ENCODE measurements around the gene LAMA3.
A peak's percentile ranks its signal among the peaks of the same experiment; 100 is the strongest.

Gene LAMA3

DNA sequence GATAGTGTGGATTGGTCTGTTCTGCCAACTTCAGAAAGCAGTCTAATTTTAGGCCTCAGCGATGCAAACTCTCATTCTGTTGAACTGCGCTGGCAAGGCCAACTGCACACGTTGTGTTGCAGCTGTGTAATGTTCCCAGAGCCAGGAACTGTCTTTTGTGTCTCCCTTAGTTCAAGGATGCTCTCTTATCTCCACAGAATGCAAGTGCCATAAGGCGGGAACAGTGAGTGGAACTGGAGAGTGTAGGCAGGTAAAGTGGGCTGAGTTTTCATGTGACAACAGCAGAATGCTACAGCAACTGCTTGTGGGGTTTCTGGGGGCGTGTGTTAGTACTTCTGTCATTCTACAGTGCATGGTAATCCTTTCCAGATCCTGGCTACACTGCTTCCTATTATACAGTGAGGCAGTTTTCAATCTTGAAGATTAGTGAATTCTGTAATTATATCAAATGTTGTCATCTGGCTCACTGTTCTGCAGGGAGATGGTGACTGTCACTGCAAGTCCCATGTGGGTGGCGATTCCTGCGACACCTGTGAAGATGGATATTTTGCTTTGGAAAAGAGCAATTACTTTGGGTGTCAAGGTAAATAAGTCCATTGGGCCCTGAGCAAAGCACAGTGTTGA is 125.8 kb downstream of the LAMA3 start:
- FAIRE-seq (no peak), DNase-seq (ENCODE audit: insufficient read length, low spot score) (no peak)

DNA sequence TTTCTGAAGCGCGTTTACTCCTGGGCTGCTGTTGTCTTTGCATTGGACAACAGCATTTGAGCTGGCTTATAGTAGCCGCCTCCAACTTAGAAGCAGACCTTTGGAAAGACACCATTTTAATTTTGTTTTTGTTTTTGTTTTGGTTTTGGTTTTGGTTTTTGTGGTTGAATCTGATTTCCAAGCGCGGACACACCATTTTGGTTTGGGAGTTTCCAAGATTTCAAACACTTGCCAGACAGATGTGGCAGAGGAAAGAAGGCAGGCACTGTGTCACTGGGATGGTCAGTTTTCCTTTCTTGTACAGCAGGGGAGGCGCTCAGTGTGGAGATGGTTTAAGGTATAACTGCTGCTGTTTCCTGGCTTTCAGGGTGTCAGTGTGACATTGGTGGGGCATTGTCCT is 126.8 kb downstream of the LAMA3 start:
- no peak for FAIRE-seq
- no peak for DNase-seq (ENCODE audit: insufficient read length, low spot score)

DNA sequence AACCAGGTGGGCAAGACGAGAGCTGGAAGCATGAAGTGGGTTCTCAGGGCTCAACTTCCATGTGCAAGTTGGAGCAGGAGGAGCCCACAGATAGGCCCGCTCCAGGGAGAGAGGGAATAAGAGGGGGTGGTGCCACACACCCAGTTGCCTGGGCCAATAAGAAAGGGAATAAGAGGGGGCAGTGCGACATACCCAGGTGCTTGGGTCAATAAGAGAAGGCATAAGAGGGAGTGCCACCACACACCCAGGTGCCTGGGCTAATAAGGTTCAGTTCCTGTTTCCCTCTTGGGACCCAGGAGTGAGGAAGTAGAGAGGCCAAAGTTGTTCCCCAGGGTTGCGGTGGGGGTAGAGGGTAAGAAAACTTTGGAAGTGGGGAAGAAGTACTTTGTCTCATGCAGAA is 127.5 kb downstream of the LAMA3 start:
- DNase-seq (ENCODE audit: insufficient read length, low spot score) (no peak), FAIRE-seq (no peak)

DNA sequence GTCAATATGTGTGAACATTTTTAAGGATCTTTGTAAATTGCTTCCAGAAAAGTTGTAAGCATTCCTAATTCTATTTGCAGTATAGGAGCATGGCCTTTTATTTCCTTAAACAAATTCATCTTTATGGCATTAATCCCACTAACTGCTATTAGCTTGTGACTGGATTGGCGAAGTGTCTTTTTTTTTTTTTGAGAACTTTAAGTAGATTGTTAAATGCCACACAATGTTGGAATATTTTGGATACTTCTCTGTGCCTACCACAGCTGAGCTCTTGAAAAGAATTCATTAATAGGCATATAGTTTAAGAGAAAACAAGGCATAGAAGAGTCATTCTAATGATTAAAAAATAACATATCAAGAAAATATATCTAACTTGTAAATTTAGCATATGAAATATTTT is 129.7 kb downstream of the LAMA3 start:
- FAIRE-seq (no peak), DNase-seq (ENCODE audit: insufficient read length, low spot score) (no peak)

DNA sequence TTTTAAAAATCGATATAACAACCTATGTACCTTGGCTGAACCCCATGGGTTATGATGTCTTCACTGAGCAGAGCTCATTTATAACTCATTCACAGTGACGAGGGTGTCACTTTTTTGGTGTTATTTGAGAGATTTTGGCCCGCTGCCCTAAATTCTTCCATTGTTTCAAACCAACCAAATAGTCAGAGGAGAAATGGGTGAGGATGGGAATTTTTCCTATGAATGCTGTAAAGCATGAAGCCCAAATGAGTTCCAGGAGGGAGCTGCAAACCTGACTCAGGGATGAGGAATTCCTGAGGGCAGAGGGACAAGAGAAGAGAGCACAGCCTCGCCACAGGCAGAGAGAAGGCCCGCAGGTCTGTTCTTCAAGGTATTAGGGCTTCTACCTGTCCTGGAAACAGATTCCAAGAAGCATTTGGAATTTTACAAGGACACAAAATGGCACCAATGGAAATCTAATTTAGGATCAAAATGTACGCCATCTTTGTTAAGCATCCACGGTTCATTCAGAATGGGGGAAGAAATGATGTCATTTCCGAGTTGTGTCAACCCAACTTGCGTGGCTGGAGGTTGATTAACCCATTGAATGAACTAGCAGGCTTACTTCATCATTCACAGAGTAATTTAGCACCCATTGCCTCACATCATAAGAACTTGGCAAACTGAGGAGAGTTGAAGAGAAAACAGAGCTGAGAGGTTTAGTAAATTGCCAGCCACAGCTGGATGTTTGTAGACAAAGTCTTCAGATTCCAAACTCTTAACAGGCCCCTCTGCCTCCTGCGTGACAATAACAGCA is 133.5 kb downstream of the LAMA3 start:
- no peak for FAIRE-seq

DNA sequence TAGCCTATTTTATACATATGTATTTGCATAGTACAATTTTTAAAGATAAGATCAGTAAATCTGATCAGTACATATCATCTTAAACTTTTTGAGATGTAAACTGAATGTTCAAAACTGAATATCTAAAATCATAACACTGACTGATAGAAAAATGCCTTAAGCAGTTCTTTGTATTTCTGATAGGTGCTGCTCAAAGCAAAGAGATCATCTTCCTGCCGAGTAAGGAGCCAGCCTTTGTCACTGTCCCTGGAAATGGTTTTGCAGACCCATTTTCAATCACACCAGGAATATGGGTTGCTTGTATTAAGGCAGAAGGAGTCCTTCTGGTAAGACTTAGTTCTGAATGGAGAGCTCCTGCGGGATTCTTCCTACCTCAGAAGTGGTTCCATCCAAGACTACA is 135.0 kb downstream of the LAMA3 start:
- FAIRE-seq (no peak), DNase-seq (ENCODE audit: insufficient read length, low spot score) (no peak)

More for the DNA sequence above, 133.5 kb downstream of the LAMA3 start:
- no peak for DNase-seq (ENCODE audit: insufficient read length, low spot score)

DNA sequence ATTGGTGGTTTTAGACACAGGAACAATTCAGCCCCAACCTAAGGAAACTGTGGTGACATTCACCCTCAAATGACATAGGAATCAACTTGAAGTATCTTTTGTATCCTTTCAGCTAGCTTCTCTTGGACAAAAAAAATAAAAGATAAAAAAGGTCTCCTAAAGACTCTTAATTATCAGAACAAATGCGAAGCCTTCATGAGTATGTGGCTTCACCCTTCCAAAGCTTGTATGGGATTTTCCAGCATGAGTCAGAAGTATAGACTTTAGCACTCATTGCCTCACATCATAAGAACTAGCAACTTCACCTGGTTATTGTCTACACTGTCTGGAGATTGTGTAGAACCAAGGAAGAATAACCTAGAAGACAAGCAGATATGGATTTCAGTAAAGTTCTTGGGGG is 135.4 kb downstream of the LAMA3 start:
- DNase-seq (ENCODE audit: insufficient read length, low spot score) (no peak), FAIRE-seq (no peak)

DNA sequence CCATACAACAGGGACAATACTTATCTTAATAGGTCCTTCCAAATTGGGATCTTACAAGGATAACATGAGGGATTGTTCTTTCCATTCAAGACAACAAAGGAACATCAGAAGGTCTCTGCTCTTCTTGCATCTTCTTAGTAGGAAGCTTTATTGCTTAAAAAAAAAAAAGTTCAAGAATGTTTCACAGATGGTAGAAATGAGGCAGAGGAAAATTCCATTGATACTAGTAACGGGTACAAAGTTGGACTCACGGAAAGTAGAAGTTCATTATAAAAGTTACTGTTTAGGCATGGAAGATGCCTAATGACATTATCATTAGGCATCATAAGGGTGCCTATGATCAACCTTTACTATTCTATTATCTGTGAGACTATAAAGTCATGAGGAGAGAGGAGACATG is 136.2 kb downstream of the LAMA3 start:
- no peak for FAIRE-seq
- DNase-seq (ENCODE audit: insufficient read length, low spot score), result no peak

DNA sequence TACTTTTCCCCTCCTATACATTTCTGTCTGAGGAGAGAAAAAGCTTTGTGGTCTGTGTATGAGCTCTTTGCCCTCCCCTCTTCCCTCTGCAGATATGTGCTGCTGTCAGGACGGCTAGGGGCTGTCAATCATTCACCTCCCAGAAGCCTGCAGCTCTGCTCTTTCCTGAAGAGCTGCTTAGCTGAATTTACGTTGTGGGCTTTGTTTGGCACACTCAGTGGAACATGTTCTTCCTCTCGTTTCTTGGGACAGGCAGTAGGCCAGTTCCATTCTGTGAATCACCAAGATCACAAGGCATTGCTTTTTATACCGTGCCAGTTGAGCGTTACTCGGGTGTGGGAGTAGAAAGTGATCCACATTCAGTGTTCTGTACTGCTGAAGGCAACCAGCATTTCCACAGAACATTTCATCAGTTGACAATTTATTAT is 136.7 kb downstream of the LAMA3 start:
- DNase-seq (ENCODE audit: insufficient read length, low spot score), result no peak
- peak; percentile 86 for FAIRE-seq

DNA sequence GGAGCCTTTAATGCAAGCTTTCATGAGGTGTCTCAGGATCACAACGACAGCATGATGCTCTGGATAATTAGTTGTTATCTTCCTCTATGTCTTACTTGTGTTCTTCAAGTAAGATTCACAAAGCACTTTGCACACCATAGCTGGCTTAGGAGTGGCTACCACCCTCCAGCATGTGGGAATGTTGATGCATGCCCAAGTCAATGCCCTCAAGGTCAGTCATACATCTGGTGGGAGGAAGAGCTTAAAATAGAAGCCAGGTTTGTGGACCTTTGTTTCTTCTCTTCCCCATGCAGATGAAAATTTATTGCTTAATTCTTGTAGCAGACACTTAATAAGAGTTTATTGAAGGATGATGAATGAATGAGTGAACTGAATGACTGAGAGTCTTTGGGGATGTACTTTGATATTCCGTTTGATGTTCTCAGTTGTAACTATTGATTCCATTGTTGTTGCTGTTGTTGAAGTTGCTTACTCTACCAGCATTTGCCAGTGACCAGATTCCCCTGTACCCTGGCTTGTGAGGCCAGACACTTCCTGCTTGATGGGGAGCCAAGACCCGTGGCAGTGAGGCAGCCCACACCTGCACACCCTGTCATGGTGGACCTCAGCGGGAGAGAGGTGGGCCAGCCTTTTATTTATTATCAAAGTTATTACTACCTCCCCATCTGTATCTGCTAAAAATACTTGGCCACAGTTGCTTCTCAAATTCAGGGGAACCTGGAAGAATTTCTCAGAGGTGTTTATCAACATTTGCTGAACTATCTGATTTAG is 137.8 kb downstream of the LAMA3 start:
- no peak for FAIRE-seq
- DNase-seq (ENCODE audit: insufficient read length, low spot score), result no peak

DNA sequence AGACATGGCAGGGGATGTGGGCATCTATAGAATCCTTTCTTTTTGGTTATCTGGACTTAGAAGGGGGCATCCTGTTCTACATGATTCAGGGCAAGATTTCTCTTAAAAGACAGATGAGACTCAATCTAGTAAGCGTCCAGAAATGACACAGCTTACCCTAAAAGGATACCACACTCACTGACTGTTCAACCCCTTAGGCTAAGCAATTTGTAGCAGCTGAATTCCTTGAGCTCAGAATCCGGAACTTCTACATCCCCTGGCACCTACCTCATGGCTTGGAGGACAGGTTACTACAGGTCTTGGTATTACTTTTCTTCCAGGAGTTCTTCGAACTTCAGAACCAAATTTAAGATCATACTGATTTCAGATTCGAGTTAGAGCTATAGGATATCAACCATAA is 138.4 kb downstream of the LAMA3 start:
- DNase-seq (ENCODE audit: insufficient read length, low spot score) (no peak), FAIRE-seq (no peak)

DNA sequence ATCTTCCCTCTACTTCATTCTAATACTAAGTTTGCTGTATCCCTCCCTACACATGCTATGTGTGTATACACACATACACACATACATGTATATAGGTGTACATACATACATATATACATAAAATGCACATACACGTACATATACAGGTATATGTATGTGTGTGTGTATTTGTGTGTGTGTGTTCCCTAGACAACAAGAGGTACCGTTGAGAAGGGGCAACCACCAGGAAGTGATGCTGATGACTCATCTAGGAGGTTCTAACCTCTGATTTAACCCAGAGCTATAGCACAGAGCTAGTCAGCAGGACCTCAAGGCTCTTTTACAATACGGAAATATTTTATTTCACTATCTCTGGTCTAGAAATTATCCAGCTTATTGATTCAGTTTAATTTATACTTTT is 139.2 kb downstream of the LAMA3 start:
- no peak for DNase-seq (ENCODE audit: insufficient read length, low spot score)
- peak; percentile 87 for FAIRE-seq

DNA sequence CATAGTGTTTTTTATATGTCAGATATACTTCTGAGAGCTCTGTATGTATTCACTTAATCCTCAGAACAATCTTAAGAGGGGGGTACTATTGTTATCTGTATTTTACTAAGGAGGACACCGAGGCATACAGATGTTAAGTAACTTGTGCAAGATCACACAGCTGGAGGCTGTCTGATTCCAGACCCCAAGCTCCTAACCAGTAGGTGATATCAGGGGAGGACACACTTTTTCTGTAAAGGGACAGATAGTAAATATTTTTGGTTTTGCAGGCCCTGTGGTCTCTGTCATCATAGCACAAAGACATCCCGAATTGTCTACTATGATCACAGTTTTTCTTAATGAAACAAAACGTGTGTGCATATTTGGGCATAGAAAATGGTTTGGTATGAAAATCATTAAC is 143.7 kb downstream of the LAMA3 start:
- no peak for FAIRE-seq

DNA sequence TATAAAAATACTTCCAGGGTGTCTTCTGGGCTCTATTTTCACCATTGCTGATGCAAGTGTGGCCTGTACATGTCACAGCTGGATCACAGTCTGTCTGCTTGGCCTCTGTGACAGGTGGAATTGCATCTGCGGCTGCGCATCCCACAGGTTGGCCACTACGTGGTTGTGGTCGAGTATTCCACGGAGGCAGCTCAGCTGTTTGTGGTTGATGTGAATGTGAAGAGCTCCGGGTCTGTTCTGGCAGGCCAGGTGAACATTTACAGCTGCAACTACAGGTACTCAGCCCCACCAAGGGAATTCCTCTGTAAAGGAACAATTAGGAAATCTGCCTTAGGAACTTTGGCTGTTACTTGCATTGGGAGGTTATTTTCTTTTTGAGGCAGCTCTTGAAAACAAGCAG is 144.5 kb downstream of the LAMA3 start:
- FAIRE-seq, result no peak
- no peak for DNase-seq (ENCODE audit: insufficient read length, low spot score)

More for the DNA sequence above, 143.7 kb downstream of the LAMA3 start:
- DNase-seq (ENCODE audit: insufficient read length, low spot score), result no peak

DNA sequence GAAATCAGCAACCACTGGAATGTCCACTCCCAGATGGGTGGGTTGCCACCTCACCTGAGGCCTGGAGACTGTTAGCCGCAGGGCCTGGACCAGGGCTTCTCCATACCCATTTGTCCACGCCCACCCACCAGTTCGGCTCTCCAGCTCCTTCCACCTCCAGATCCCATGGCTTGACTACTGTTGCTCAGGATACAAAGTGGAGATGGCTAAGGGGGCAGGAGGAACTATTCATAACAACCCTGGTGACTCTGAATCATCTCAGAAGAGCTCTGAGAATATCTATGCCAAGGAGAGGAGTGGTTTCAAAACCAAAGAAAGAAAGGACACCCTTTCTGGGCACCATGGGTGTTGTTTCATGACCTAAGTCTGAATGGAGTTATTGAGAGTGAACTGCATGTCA is 145.8 kb downstream of the LAMA3 start:
- DNase-seq (ENCODE audit: insufficient read length, low spot score) (no peak), FAIRE-seq (no peak)

DNA sequence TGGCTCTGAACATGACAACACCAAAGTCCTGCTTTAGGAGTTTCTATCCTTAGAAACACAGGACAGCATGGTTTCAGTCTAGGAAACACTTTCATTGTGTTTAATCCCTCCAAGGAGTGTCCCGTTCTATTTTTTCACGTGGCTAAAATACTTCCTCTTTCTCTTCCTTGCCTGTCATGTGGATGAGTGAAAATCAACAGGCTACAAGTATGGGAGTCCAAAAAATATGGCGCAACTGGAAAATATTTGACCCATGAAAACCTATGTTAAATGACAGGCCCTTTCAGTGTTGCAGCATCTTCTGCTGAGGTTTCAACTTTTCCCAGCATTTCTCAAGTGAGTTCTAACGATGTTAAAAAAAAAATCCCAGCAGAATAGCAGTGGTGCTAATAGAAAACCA is 146.3 kb downstream of the LAMA3 start:
- DNase-seq (ENCODE audit: insufficient read length, low spot score) (no peak), FAIRE-seq (no peak)

DNA sequence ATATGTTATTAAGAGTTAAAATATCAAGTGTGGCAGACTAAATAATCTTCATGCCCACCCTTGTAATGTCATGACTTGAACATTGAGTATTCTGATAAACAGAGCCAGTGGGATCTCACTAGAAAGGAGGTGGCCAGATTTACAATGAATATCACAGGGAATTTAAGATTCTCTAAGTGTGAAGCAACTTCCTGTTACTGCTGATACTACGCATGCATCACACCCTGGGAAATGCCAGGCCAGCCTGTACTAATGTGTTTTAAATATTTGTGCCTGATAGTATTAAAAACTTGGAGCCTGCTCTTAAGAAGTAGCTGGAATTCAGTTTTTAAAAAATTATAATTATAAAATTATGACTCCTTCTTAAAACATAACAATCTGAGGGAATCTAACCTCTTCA is 148.3 kb downstream of the LAMA3 start:
- DNase-seq (ENCODE audit: insufficient read length, low spot score) (no peak), FAIRE-seq (no peak)

DNA sequence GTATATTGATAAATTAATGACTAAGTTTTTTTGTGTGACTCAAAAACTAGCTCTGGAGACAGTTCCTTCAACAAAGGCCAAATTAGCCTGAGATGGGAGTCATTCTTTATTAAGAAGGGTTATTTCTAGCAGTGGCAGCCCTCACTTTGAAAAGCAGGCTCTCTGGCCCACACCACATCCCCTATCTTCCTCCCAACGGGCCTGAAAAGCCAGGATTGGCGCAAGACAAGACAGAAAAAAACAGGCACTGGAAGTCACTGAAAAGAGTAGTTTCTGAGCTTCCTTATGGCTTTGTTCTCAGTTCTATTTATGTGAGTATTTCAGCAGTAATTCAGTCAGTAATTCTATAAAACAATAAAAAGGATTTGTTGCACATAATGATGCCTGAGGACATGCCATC is 149.0 kb downstream of the LAMA3 start:
- FAIRE-seq, result no peak
- no peak for DNase-seq (ENCODE audit: insufficient read length, low spot score)

DNA sequence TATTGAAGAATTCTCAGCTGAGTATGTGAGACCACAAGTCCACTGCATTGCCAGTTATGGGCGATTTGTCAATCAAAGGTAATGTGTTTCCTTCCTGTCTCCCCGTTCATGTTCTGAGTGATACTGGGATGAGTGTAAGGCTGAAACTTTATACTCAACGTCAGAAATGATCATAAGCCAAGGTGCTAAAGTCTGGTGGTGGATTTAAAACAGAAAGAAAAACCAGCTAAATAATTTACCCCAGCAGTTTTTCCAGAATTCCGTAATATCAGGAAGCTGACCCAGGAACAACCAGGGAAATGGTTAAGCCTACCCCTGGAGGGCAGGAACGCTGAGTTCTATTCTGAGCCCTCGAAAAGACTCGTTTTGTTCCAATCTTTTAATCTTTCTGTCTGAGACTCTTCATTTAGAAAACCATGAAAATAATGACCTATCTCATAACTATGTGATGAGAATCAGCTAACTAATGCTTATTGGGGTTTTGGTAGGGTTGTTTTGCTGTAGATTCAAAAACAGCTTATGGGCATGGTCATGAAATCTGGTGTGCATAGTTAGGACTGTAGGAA is 149.6 kb downstream of the LAMA3 start:
- DNase-seq (ENCODE audit: insufficient read length, low spot score) (no peak), FAIRE-seq (no peak)

DNA sequence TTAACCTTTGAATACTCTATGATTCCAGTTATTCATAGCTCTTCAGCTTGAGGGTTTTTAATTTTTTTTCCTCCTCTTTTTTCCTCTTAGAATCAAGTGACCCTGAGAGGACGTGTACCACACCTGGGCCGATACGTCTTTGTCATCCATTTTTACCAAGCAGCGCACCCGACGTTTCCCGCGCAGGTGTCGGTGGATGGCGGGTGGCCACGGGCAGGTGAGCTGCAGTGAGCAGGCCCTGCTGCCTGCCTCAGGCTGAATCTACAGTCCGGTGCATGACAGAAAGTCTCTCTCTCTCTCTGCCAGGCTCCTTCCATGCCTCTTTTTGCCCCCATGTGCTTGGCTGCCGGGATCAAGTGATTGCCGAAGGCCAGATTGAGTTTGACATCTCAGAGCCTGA is 153.1 kb downstream of the LAMA3 start:
- no peak for DNase-seq (ENCODE audit: insufficient read length, low spot score)
- FAIRE-seq, result no peak

DNA sequence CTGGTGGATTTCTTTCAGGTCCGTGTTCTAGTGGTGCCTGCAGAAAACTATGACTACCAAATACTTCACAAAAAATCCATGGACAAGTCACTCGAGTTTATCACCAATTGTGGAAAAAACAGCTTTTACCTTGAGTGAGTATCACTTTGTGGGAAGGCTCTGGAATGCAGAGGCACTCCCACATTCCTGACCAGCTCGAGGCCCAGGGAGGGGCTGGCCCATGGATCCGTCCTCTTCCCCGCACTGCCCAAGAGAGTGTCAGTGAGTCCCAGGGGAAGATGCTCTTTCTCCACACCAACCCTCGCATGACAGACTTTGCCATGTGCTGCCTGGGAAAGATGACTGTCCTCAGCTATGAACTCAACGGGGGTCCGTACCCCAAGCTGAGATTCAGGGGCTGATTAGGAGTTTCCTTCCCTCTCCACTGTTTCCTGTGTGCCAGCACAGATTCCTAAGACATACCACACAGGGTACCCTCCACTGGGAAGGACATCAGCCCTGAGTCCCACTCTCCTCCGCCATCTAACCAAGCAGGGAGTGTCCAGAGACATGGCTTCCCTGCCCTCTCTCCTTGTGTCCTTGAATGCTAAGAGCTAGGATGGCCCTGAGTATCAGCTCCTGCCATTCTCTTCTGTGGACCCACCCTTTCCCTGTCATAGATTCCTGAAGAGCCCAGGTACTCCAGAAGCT is 155.9 kb downstream of the LAMA3 start:
- FAIRE-seq (no peak), DNase-seq (ENCODE audit: insufficient read length, low spot score) (no peak)

Data from GM19239 (cell line).